GM21360 (cell line): ENCODE results near the gene INTS6L.
"Not testable (repeated sequence)": the region's sequence is repeated elsewhere in the genome, so short reads cannot be mapped to it uniquely, and the experiment has no call there.

Source experiments
- ATAC-seq: cut with Tn5 transposase; IDR thresholded peaks from one replicate; pipeline ENCODE4 v1.9.1; 2021; ENCODE audit warnings: mild to moderate bottlenecking, moderate library complexity; ENCODE audit not compliant: unreplicated experiment

The INTS6L gene

GRCh38 chrX:135595543-135595942 is 75.1 kb downstream of the INTS6L start:
- no peak for ATAC-seq

DNA sequence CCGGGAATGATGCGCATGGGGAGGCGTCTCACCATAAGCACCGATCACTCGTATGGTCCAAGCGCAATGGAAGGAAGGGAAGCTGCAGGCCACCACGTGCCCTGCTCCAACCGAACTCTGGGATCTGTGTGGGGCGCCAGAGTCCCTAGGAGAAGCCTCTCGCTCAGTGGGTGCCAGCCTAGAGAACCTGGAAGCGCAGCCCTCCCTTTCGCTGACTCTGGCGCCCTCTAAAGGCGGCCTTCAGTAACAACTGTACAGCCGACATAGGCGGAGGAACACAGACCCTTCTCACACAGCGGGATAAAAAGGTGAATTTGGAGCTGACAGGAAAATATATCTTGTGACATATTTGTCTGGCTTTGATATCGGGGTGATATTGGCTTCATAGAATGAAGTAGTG is 76.0 kb downstream of the INTS6L start:
- no peak for ATAC-seq

- ATAC-seq, result no peak
These were observed 85.4 kb downstream of the INTS6L start for GRCh38 chrX:135605906-135606305.

GRCh38 chrX:135624408-135625204 is 104.1 kb downstream of the INTS6L start:
- not testable (repeated sequence) for ATAC-seq

DNA sequence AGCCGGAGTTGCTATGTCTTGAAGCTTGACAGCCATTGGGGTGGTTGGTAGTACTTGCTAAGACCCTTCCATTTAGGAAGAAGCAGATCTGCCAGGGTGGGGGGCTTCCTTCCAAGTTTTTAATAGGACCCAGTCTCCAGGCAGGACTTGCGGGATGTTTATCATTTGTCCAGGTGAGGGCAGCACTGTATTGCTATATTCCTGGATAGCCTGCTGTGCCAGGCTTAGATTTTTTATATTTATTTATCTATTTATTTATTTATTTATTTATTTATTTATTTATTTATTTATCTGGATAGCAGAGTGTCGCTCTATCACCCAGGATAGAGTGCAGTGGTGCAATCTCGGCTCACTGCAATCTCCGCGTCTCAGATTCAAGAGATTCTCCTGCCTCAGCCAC is 105.5 kb downstream of the INTS6L start:
- no peak for ATAC-seq

GRCh38 chrX:135629342-135629741 is 108.9 kb downstream of the INTS6L start:
- no peak for ATAC-seq
